Activated CD4-positive, alpha-beta T cell treated with anti-CD3 and anti-CD28 coated beads, Interleukin-10, Interleukin-2, amounts not matched to agents 100 ng/mL and 50 ng/mL, durations not matched to agents 16 hours and 8 hours (primary cell): ENCODE measurements around the gene ENOPH1.
"Not testable (repeated sequence)": the region's sequence is repeated elsewhere in the genome, so short reads cannot be mapped to it uniquely, and the experiment has no call there.

Experiments used
- DNase-seq: peaks from one replicate; pipeline ENCODE4 v3.0.0-alpha.2; 2020

Gene ENOPH1

GRCh38 chr4:82473621-82474164, 43.3 kb downstream of the ENOPH1 start:
- DNase-seq, result no peak

- DNase-seq, result not testable (repeated sequence)
Observed at GRCh38 chr4:82475931-82476330, 45.5 kb downstream of the ENOPH1 start.

DNA sequence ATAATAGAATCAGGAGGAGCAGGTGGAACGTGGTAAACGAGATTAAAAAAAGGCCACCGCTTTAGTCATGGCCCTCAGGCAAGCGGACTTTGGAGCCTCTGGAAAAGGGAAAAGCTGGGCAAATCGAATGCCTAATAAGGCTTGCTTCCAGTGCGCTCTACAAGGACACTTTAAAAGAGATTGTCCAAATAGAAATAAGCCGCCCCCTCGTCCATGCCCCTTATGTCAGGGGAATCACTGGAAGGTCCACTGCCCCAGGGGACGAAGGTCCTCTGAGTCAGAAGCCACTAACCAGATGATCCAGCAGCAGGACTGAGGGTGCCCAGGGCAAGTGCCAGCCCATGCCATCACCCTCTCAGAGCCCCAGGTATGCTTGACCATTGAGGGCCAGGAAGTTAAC, 47.1 kb downstream of the ENOPH1 start:
- not testable (repeated sequence) for DNase-seq

GRCh38 chr4:82479562-82479961, 49.2 kb downstream of the ENOPH1 start:
- no peak for DNase-seq

DNA sequence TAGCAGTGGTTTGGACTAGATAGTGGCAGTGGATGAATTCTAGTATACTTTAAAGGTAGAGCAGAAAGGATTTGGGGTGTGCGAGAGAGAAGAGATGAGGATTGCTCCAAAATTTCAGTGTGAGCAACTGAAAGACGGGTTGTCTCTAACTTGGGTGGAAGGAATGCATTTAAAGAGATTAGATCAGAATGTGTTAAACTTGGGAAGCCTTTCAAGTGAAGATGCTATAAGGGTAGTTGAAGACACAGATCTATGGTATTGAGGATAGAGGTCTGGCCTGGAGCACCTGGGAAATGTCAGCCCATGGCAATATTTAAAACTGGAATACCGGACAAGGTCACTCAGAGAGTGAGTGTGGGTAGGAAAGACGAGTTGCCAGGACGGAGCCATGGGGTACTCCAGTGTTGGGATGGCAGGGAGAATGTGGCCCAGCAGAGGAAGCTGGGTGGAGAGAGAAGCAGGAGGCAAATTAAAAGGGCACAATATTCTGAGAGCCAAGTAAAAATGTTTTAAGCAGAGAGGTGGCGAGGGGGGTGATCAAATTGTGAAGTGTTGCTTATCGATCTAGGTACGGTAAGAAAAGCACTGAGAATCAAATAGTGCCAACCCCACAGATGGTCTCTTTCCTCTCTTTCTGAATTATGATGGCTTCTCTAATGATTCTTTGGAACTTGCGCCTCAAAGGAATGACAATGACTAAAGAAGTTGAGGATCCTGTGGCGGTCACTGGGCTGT, 50.5 kb downstream of the ENOPH1 start:
- DNase-seq, result no peak

DNA sequence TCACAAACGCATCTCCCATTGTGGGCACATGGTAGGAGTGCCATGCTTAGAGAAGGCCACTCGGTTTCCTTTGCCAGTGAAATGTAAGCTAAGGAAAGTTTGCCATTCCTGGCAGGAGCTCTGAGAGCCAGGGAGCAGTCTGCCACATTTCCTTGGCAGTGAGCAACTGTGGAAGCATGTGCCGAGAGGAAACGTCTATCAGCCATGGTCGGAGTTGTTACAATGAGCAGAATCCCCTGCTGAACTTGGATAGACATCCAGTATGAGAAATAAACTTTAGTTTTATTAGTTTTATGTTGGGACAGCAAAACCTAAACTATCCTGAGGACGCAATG, 51.1 kb downstream of the ENOPH1 start:
- DNase-seq, result no peak

GRCh38 chr4:82482387-82482786, 52.0 kb downstream of the ENOPH1 start:
- DNase-seq, result no peak

DNA sequence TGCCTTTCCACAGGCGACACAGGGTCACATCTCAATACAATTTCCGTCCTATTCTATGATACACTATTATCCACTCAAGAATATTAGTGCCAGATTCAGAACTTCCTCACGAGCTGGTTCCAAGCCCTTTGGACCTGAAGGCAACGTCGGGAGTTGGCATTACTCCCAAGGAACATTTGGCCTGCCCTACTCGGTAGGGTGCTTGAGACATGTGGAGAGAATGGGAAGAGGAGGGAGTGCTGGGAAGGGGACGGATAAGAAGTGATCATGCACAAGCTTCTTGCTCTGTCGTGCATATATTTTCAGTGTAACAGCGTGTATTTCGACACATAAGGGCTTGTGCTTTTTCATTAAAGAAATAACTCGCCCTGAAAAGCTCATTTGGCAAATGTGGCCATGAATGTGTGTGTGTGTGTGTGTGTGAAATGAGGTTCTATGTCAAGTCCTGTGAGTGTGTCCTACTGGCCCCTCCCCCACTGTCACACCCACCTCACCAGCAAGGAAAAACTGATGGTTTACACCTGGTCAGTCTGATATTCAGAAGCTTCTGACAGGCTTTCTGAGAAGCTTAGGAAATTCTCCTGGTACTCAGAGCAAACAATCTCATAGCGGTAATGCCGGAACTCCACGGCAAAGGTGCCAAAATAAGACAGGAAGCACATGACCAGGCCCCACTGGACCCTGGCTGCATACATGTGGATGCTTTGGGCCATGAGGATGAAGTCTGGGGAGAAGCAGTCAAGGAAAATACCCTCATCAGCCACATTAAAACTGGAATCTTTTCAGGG, 54.8 kb downstream of the ENOPH1 start:
- DNase-seq, result no peak

DNA sequence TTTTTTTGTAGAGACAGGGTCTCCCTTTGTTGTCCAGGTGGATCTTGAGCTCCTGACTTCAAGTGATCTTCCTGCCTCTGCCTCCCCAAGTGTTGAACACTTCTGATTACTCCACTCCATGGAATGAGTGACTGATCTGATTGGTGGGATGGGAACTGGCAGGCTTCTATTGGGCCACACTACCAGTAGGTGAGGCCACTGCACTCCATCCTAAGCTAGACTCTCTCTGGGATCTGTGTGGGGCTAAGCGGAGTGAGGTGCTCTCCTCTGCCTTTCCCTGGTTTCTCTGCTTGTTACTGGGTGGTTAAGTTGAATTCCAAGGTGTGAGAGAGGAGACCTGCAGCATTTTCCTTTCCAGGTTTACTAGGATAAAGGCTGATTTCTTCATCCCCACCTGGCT, 58.7 kb downstream of the ENOPH1 start:
- no peak for DNase-seq

- DNase-seq, result no peak
Observed at GRCh38 chr4:82489987-82490386, 59.6 kb downstream of the ENOPH1 start.

GRCh38 chr4:82491251-82491960, 61.0 kb downstream of the ENOPH1 start:
- no peak for DNase-seq

DNA sequence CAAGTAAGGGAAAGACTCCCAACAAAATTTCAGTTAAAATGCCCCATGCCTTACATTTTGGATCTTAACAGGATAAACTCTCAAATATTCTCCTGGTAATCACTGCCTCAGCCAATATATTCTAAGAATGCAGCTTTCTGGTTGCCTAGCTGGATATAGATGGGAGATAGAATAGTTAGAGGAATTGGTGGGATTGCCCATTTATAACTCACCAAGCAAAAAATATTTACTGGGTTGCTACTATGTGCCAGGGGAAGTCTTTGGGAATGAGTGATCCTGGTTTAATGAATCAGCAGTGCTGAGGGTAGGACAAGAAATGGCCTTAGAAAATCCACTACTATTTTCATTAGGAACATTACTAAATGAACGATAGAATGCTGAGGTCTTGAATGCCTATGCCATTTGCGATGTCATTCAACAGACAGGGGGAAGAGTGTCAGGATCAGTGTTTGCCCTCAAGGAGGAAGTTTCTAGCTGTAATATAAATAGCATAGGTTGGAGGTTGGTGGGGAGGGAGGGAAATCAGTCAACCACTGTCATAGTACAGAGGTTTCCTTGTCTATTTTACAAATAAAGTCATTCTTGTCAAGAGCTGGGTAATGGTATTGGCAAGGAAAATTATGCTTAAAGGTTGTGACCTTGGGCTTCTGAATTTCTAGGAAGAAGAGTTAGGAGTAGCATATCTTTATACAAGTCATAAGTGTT, 63.5 kb downstream of the ENOPH1 start:
- DNase-seq, result no peak

DNA sequence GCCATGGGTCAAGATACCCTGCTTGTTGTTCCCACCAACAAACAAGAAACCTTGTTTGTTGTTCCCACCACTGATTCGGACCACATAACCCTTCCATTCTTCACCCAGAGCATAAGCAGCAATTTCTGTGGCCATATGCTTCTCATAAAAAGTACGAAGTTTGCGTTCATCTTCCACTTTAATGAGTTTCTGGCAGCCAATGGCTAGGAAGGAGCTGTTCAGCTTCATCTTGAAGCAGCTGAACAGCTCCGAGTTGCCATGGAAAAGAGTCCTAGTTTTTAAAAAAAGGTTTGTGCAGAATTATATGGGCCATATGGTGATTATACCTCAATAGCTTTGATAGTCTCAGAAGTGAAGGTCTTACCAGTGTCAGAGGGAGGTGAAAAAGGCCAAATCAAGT, 65.3 kb downstream of the ENOPH1 start:
- DNase-seq, result no peak

DNA sequence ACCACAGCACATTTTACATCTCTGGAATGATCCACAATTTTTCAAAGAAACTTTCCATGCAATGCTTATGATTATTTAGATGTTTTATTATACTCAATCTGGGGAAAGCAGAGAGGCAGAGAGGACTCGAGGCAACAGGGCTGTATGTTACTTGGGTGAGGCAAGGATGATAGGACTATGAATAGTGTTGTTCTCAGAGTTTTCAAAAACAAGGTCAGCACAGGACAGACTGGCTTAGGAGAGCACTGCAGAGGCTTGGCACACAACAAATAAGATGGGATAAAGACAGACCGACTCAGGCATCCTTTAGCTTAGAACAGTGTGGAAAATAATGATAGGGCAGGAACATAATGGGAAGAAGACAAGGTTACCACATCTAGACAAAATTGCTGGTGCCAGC, 66.0 kb downstream of the ENOPH1 start:
- DNase-seq, result no peak

- no peak for DNase-seq
Observed at GRCh38 chr4:82499738-82500434, 69.5 kb downstream of the ENOPH1 start.

DNA sequence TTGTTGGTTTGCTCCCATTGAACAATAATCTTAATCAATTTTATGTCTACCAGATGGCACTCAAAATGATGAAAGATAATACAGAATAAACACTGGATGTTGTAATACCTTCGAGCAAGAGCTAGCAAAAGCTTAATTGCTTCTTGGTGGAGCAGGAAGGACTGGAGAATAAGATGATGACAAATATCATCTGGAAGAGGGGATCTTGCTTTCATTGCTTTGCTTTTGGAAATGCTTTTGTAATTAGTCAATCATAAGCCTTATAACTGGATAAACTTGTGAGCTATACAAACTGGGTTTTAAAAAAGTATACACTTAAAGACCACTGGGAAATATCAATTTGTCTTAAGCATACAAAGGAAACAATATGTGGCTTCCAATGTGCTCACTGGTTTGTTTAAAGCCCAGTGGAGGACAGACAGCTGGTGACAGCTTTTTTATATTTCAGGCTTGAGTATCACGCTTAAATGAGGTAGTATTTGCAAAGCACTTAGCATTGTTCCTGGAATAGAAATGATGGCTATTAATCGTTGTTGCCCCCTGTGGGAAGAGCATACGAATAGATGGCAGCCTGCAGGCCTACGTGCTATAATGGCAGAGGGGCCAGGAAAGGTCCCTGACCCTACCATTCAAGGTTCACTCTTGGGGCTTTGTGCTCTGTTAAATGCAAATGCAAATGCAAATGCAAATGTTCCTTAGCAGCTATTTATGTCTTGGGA, 70.2 kb downstream of the ENOPH1 start:
- DNase-seq, result no peak

GRCh38 chr4:82501154-82501442, 70.7 kb downstream of the ENOPH1 start:
- no peak for DNase-seq

GRCh38 chr4:82508011-82508410, 77.6 kb downstream of the ENOPH1 start:
- DNase-seq, result no peak

DNA sequence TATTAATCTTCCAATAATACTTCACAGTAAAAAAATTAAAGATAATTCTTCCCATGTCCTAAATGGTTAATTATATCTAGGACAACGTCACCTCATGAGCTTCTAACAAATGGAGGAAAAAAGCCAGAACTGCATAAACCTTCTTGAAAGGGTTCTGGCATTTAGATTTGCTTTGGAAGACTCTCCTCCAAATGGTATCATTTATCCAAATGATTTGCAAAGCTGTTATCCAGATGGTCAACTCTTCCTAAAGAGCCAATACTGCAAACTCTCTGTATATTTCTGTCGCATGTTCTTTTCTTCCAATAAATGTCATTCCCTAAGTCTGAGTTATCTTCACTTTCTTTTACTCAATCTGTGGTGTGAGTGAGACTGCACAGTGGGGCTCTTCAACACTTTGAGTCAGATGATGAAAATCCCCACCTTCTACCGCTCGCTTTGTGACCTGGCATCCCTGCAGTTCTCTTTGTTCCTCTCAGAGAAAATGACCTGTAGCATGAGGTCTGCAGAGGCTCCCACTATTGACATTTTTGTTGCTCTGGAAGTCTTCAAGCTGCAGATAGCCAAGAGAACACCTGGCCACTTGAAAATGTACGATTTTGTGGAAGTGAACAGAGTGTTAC, 78.5 kb downstream of the ENOPH1 start:
- DNase-seq, result no peak

DNA sequence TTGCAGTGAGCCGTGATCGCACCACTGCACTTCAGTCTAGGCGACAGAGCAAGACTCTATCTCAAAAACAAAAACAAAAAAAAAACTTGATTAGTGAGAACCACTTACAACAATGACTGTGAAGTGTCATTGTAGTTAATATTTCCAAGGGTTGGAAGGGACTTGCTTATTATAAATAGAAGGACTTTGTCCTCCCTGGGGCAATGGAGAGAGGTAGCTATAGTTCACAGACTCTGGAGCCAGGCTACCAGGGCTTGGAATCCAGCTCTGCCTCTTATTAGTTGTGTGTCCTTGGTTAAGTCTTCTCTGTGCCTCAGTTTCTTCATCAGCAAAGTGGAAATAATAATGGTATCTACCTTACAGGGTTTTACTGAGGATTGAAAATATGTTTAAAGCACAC, 79.8 kb downstream of the ENOPH1 start:
- no peak for DNase-seq
